GM23248 (cell line): Measurements from ENCODE around the gene NINL. TPM values are rescaled to one million over a fixed set of nuclear protein-coding genes. Genes with fewer than 3 reads are reported as not detected.
A peak's percentile ranks its signal among the peaks of the same experiment; 100 is the strongest.
"Not testable (repeated sequence)": the region's sequence is repeated elsewhere in the genome, so short reads cannot be mapped to it uniquely, and the experiment has no call there.

Source experiments
- DNase-seq: peaks from one replicate; pipeline ENCODE4 v3.0.0-alpha.2; 2015
- H2AFZ ChIP-seq: fragments of 200-600 bp; sonication (generic); 2 replicates; pipeline ENCODE4 v1.6.1; 2016; ENCODE audit warnings: antibody characterized with exemption
- H3F3A ChIP-seq: fragments of 200-600 bp; sonication (generic); 2 replicates; pipeline ENCODE4 v1.6.1; 2016; ENCODE audit warnings: mild to moderate bottlenecking, antibody characterized with exemption, mixed run types; ENCODE audit not compliant: insufficient read depth
- H3K27ac ChIP-seq: fragments of 200-600 bp; sonication (generic); 2 replicates; pipeline ENCODE4 v1.5.1; 2016; ENCODE audit warnings: mild to moderate bottlenecking
- H3K27me3 ChIP-seq: fragments of 200-600 bp; sonication (generic); replicated peaks from 2 replicates; pipeline ENCODE4 v1.6.1; 2016; ENCODE audit warnings: mild to moderate bottlenecking; ENCODE audit not compliant: insufficient read depth
- H3K36me3 ChIP-seq: fragments of 200-600 bp; sonication (generic); 2 replicates; pipeline ENCODE4 v1.6.1; 2016; ENCODE audit warnings: low read depth, mild to moderate bottlenecking
- H3K4me1 ChIP-seq: fragments of 200-600 bp; sonication (generic); 2 replicates; pipeline ENCODE4 v1.6.1; 2016; ENCODE audit warnings: mild to moderate bottlenecking; ENCODE audit not compliant: insufficient read depth
- H3K4me2 ChIP-seq: fragments of 200-600 bp; sonication (generic); one replicate; pipeline ENCODE4 v1.6.1; 2016; ENCODE audit warnings: mild to moderate bottlenecking; ENCODE audit not compliant: unreplicated experiment
- H3K4me3 ChIP-seq: fragments of 200-600 bp; sonication (generic); 2 replicates; pipeline ENCODE4 v1.5.1; 2016; ENCODE audit warnings: mild to moderate bottlenecking
- H3K79me2 ChIP-seq: fragments of 200-600 bp; sonication (generic); 2 replicates; pipeline ENCODE4 v1.6.1; 2016; ENCODE audit warnings: mild to moderate bottlenecking; ENCODE audit not compliant: insufficient read depth
- H3K9ac ChIP-seq: fragments of 200-600 bp; sonication (generic); 2 replicates; pipeline ENCODE4 v1.6.1; 2016; ENCODE audit warnings: mild to moderate bottlenecking
- H3K9me2 ChIP-seq: fragments of 200-600 bp; sonication (generic); 2 replicates; pipeline ENCODE4 v1.6.1; 2016; ENCODE audit warnings: mixed run types, mild to moderate bottlenecking, moderate library complexity; ENCODE audit not compliant: insufficient read depth
- H3K9me3 ChIP-seq: fragments of 200-600 bp; sonication (generic); one replicate; pipeline ENCODE4 v1.6.1; 2017; ENCODE audit warnings: low read depth
- H4K20me1 ChIP-seq: fragments of 200-600 bp; sonication (generic); 2 replicates; pipeline ENCODE4 v1.6.0; 2016; ENCODE audit not compliant: insufficient read depth
- EZH2 ChIP-seq: fragments of 200-600 bp; sonication (generic); IDR thresholded peaks from 2 replicates; pipeline ENCODE4 v1.6.1; 2018; ENCODE audit warnings: antibody characterized with exemption, mild to moderate bottlenecking; ENCODE audit not compliant: insufficient read depth, poor library complexity, severe bottlenecking
- EZH2phosphoT487 ChIP-seq: fragments of 200-600 bp; sonication (generic); IDR thresholded peaks from 2 replicates; pipeline ENCODE4 v1.6.1; 2018; ENCODE audit warnings: antibody characterized with exemption, moderate library complexity, mild to moderate bottlenecking, low read depth; ENCODE audit not compliant: insufficient read depth
- WGBS, 2 experiments: methylation state at CpG; one replicate each; pipeline ENCODE4 v1.1.6; 2015 to 2017; ENCODE audit warnings: low lambda C conversion rate in 2 of 2, low coverage in 1 of 2; ENCODE audit errors: missing lambda C conversion rate in 2 of 2; 5-methylcytosine and 5-hydroxymethylcytosine counted together
- in situ Hi-C: fragments of 300-500 bp; cut with MboI; formaldehyde crosslinking; loops from 2 replicates; pipeline ENCODE4 v1.15.0; 2020
- polyA plus RNA-seq: library from polyadenylated mRNA; unstranded; fragments of >200 nt; fragmentation: Nextera tagmentation; extraction: Ambion mirVana; gene quantifications from 2 replicates; pipeline ENCODE4 v1.2.1, GENCODE V29; 2016
- total RNA-seq: library from RNA; depleted of rRNA; stranded (reverse); fragments of >200 nt; shearing (Covaris generic); gene quantifications from 2 replicates; pipeline ENCODE4 v1.2.3, GENCODE V29; 2014

Gene NINL
- total and polyA plus RNA-seq, 2 experiments from 2014 or later, result 1.9 to 3.4 TPM

DNA sequence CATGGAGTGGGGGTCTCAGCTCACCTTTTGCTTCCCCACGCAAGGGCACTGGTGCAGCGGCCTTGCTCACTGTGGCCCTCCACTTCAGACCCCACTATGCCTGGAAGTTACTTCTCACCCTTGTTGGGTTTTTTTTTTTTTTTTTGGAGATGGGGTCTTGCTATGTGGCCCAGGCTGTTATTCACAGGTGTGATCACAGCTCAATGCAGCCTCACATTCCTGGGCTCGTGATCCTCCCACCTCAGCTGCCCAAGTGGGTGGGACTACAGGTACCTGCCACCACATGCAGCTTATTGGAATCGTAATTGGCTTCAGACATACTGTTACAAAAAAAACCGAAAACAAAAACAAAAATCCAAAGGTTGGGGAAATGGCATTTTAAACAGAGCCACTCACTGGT, 32.4 kb downstream of the NINL start:
- no peak overlapping the region for H3K4me2 ChIP-seq
- no peak overlapping the region for H3K27ac ChIP-seq
- H3K9me3 ChIP-seq, result no peaks in the 10 kb centered on the region
- no peak for DNase-seq
- H3K79me2 ChIP-seq, result no peaks in the 10 kb centered on the region
- H2AFZ ChIP-seq, result no peak overlapping the region
- H3K27me3 ChIP-seq, result no peaks in the 10 kb centered on the region
- TF ChIP-seq EZH2phosphoT487, result no peak
- TF ChIP-seq EZH2, result no peak
- H3K4me3 ChIP-seq, result no peak overlapping the region
- WGBS, 2 experiments, result 82 to 91% methylated on average over 5 of the region's 5 CpGs
- H3F3A ChIP-seq, result no peaks in the 10 kb centered on the region
- H3K9ac ChIP-seq, result no peak overlapping the region
- 0 out of 2 replicates have a peak, but pooled peaks cover 6% of the 10 kb centered on the region for H3K4me1 ChIP-seq
- H4K20me1 ChIP-seq, result no peaks in the 10 kb centered on the region
- in situ Hi-C loops, result no loop called here
- H3K36me3 ChIP-seq, result no peaks in the 10 kb centered on the region
- no peaks in the 10 kb centered on the region for H3K9me2 ChIP-seq

DNA sequence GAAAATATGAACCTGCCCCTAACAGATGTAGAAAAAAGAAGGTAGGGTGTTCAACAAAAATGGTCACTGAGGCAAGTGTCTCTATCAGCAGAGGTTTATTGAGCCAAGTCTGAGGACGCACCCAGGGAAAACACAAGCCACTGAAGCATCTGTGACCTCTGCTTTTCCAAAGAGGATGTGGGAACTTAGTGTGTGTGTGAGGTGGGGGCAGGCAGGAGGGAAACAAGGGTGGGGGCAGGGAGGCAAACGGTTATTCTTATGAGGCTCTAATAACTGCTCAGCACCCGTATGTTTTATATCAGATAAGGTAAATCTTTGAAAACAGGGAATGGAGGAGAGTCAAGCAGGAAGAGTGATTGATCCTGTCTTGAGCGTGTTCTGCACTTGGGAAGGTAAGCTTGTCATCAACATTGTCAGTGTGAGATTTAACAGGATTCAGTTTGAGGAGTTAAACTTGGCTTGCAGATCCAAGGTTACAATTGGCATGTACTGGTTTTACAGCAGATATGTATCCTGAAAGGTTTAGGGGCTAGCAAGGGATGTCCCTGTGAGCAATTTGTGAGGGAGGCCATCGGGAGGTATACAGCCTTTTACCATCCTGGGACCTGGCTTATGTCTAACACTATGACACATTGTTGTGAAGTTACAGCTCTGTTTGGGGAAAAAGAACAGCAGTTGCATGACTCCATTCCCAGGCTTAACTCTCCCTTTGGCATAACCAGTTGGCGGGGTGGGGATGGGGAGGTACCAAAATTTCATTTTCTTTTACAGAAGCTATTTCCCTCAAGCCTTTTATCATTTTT, 33.7 kb downstream of the NINL start:
- Histone ChIP-seq H3K36me3 (no peaks in the 10 kb centered on the region), H3K9me2 (no peaks in the 10 kb centered on the region), H3K4me3 (no peak overlapping the region), H3K9me3 (no peaks in the 10 kb centered on the region), H3K4me2 (no peak overlapping the region), H3F3A (no peaks in the 10 kb centered on the region), H2AFZ (no peak overlapping the region), H3K27me3 (no peaks in the 10 kb centered on the region), H3K9ac (no peak overlapping the region), H4K20me1 (no peaks in the 10 kb centered on the region), H3K4me1 (0 out of 2 replicates have a peak, but pooled peaks cover 6% of the 10 kb centered on the region), H3K27ac (no peak overlapping the region), H3K79me2 (no peaks in the 10 kb centered on the region)
- DNase-seq, result peak; percentile 10
- in situ Hi-C loops, result no loop called here
- 86 to 91% methylated on average over 6 of the region's 6 CpGs for WGBS, 2 experiments
- TF ChIP-seq EZH2phosphoT487 (no peak), EZH2 (no peak)

DNA sequence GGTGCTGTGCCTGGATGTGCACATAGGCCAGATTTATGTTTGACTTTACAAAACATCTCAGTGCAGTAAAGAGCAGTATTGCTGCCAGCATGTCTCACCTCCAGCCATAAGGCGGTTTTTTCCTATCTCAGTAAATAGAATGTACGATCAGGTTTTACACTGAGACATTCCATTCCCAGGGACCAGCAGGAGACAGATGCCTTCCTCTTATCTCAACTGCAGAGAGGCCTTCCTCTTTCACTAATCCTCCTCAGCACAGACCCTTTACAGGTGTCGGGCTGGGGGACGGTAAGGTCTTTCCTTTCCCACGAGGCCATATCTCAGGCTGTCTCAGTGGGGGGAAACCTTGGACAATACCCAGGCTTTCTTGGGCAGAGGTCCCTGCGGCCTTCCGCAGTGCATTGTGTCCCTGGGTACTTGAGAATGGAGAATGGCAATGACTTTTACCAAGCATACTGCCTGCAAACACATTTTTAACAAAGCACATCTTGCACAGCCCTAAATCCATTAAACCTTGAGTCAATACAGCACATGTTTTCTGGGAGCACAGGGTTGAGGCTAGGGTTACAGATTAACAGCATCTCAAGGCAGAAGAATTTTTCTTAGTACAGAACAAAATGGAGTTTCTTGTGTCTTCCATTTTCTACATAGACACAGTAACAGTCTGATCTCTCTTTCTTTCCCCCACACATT, 34.5 kb downstream of the NINL start:
- DNase-seq, H3K36me3 ChIP-seq, H3K27me3 ChIP-seq, H3K9me3 ChIP-seq, H3K4me2 ChIP-seq, H3K9ac ChIP-seq, H3F3A ChIP-seq, H4K20me1 ChIP-seq, H3K4me3 ChIP-seq, H2AFZ ChIP-seq, H3K9me2 ChIP-seq, H3K27ac ChIP-seq, in situ Hi-C loops, H3K4me1 ChIP-seq, H3K79me2 ChIP-seq: not testable (repeated sequence)
- WGBS, 2 experiments, result 94 to 95% methylated on average over 7 of the region's 7 CpGs

DNA sequence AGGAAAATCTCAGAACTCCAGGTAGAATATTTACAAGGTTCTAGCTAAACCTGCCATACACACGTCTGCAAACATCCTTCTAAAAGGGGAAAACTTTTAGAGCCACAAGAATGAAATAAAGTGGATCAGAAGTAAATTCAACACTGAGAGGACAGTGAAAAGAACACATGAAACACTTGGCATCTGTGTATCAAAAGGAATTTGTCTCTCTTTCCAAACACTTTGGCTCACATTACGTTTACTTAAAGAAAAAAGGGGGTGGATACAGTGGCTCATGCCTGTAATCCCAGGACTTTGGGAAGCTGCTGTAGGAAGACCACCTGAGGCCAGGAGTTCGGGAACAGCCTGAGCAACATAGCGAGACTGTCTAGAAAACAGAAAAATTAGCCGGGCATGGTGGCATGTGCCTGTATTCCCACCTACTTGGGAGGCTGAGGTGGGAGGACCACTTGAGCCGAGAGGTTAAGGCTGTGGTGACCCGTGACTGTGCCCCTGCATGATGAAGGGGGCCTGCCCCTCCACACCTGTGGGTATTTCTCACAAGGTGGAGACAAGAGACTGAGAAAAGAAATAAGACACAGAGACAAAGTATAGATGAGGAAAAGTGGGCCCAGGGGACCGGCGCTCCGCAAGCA, 35.4 kb downstream of the NINL start:
- Histone ChIP-seq H2AFZ (no peak overlapping the region), H4K20me1 (no peaks in the 10 kb centered on the region), H3K27me3 (no peaks in the 10 kb centered on the region), H3K9ac (no peak overlapping the region), H3K36me3 (no peaks in the 10 kb centered on the region), H3F3A (no peaks in the 10 kb centered on the region), H3K4me3 (no peak overlapping the region), H3K9me2 (no peaks in the 10 kb centered on the region), H3K4me2 (no peak overlapping the region), H3K4me1 (0 out of 2 replicates have a peak, but pooled peaks cover 6% of the 10 kb centered on the region), H3K79me2 (no peaks in the 10 kb centered on the region), H3K9me3 (no peaks in the 10 kb centered on the region), H3K27ac (no peak overlapping the region)
- peak; percentile 64 for DNase-seq
- TF ChIP-seq EZH2phosphoT487 (no peak), EZH2 (no peak)
- in situ Hi-C loops, result no loop called here
- WGBS, 2 experiments, result 74 to 75% methylated on average over 10 of the region's 10 CpGs
